Astrocyte of the cerebellum (primary cell): ENCODE data around the gene RFESD.

ENCODE experiments used
- DNase-seq: peaks from one replicate; pipeline ENCODE4 v3.0.0-alpha.2; 2011; ENCODE audit warnings: low read depth
- H3K4me3 ChIP-seq: 2 replicates; pipeline ENCODE4 v1.5.1; 2011; ENCODE audit warnings: mild to moderate bottlenecking, low read depth, low read length, moderate library complexity
- in situ Hi-C: cut with HindIII; loops from 2 replicates; pipeline ENCODE4 v1.10.0; 2017; ENCODE audit warnings: low sequenced_read_pairs
- TF ChIP-seq, protein P1 (sequence below): IDR thresholded peaks from 2 replicates; pipeline ENCODE4 v1.5.1; 2012; ENCODE audit warnings: low read length, low read depth, moderate library complexity, mild to moderate bottlenecking; ENCODE audit errors: missing control alignments

RFESD gene

DNA sequence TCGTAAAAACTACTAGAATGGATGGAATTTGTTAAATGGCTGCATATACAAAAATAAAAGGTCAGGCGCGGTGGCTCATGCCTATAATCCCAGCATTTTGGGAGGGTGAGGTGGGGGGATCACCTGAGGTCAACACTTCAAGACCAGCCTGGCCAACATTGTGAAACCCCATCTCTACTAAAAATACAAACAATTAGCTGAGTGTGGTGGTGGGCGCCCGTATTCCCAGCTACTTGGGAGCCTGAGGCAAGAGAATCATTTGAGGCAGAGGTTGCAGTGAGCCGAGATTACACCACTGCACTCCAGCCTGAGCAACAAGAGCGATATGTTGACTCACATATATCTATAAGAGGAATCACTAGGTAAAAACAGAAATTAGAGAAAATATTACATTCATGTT is 36.0 kb upstream of the RFESD start:
- in situ Hi-C loops, result no loop called here
- TF ChIP-seq, protein P1, sequence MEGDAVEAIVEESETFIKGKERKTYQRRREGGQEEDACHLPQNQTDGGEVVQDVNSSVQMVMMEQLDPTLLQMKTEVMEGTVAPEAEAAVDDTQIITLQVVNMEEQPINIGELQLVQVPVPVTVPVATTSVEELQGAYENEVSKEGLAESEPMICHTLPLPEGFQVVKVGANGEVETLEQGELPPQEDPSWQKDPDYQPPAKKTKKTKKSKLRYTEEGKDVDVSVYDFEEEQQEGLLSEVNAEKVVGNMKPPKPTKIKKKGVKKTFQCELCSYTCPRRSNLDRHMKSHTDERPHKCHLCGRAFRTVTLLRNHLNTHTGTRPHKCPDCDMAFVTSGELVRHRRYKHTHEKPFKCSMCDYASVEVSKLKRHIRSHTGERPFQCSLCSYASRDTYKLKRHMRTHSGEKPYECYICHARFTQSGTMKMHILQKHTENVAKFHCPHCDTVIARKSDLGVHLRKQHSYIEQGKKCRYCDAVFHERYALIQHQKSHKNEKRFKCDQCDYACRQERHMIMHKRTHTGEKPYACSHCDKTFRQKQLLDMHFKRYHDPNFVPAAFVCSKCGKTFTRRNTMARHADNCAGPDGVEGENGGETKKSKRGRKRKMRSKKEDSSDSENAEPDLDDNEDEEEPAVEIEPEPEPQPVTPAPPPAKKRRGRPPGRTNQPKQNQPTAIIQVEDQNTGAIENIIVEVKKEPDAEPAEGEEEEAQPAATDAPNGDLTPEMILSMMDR, result no peak
- DNase-seq, result no peak
- no peak overlapping the region for H3K4me3 ChIP-seq

DNA sequence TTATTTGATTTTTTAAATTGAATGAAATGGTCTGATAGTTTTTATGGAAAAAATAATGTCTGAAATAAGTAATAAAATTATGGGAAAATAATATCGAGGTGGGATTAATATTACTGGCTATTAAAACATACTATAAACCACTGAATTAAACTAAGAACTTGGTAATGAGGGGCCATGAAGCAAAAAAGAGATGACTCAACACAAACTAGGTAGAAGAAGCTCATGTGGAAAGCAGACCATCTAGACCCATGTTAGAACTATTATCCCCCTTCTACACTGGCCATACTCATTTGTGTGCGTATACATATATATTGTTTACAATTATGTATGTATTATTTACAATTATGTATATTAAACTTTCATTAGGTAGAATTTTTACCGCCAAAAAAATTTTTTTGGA is 35.2 kb upstream of the RFESD start:
- DNase-seq, result no peak
- TF ChIP-seq, protein P1, result no peak
- in situ Hi-C loops, result no loop called here
- no peak overlapping the region for H3K4me3 ChIP-seq

DNA sequence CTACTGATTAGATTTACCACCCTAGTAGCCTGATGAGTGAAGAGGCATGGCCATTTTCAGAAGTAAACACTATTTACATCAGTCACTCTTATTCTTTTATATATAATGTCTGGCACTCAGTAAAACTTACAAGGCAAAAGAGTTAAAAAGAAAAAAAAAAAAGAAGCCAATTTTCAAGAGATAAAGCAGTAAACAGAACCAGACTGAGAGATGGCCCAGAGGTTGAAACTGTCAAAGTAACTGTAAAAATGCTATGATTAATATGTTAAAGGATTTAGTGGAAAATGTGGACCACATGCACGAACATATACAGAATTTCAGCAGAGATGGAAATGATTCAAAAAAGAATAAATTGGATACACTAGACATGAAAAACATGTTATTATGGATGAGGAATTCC is 33.1 kb upstream of the RFESD start:
- TF ChIP-seq, protein P1, result no peak
- H3K4me3 ChIP-seq, result no peak overlapping the region
- in situ Hi-C loops, result no loop called here
- DNase-seq, result no peak

DNA sequence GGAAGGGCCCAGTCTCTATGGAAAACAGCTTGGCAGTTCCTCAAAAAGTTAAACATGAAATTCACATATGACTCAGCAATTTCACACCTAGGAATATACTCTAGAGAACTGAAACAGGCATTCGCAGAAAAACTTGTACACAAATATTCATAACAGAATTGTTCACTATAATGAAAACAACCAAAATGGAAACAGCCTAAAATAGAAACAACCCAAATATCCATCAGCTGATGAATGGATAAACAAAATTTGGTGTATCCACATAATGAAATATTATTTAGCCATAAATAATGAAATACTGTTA is 31.5 kb upstream of the RFESD start:
- in situ Hi-C loops, result no loop called here
- no peak overlapping the region for H3K4me3 ChIP-seq
- TF ChIP-seq, protein P1, result no peak
- DNase-seq, result no peak

DNA sequence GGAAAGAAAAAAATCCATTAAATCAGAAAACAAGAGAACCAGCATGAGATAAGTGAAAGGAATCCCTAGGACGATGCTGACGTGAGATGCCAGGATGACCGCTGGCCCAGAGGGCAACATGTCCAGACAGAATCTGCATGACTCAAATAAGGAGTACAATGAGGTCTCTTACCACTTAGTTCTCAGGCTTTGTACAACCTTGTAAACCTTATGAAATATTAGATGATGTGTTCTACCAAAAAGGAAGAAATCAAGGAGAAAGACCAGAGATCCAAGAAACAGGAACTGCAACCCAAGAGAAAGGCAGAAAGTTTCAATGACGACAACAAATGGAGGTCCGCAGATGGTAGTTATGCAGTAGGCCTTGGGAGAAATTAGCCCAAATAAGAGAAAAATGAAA is 29.5 kb upstream of the RFESD start:
- no peak for DNase-seq
- TF ChIP-seq, protein P1, result no peak
- H3K4me3 ChIP-seq, result no peak overlapping the region
- in situ Hi-C loops, result no loop called here

DNA sequence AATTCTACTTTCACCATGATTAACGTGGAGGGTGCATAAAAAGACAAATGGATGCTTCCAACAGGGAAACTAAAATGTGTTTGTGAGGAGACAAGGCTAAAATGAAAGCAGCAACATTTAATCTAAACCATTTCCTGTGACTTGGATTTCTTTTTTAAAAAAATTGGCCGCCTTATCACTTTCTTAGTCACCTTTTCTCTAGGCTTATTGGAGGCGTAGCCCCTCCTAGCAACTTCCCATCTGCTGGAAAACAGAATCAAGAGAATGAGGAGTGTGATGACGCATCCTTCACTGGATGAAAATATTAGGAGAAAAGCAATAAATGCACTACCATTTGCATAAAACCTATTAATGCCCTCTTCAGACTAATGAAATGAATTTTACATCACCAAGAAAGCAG is 27.5 kb upstream of the RFESD start:
- no peak for DNase-seq
- no peak overlapping the region for H3K4me3 ChIP-seq
- in situ Hi-C loops, result no loop called here
- TF ChIP-seq, protein P1, result no peak

DNA sequence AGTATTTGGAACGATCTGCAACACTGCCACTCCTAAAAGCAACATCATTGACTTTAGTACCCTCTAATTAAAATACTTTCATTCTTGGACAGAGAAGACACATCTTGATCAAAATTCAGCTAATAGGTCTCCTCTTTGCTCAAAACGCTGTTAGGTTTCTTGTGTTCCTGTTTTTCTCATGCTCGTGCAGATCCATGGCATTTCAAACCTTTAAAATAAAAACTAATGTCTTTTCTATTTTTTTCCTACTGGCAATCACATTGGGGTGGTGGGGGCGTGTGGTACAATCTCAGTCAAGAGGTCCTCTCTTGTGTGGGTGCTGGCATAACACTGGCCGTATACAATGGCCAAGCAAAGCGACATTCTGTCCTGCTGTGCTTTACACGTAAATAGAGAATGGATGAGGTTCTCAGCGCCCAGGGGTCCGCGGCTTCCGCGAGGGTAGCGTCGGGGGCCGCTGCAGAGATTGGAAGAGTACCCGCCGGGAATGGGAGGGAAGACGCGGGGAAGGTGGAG is 27.0 kb upstream of the RFESD start:
- in situ Hi-C loops, result no loop called here
- no peak for DNase-seq

More for the DNA sequence above, 27.0 kb upstream of the RFESD start:
- peak overlapping the region; percentile 45 for H3K4me3 ChIP-seq
- TF ChIP-seq, protein P1, result no peak
